Left hindlimb (tissue), 1 donor: ENCODE data around the gene CDC42SE2.
"Not testable (repeated sequence)": the region's sequence is repeated elsewhere in the genome, so short reads cannot be mapped to it uniquely, and the experiment has no call there.

Experiments
- DNase-seq: peaks from one replicate; pipeline ENCODE4 v3.0.0-alpha.2; 2018

Gene CDC42SE2

GRCh38 chr5:131324303-131324702 lies 60.5 kb downstream of the CDC42SE2 start:
- peak; percentile 45 for DNase-seq

- DNase-seq = no peak
Observed at GRCh38 chr5:131328536-131329285, 64.9 kb downstream of the CDC42SE2 start.

- DNase-seq = no peak
Observed at GRCh38 chr5:131329286-131329560, 65.4 kb downstream of the CDC42SE2 start.

- no peak for DNase-seq
Observed at GRCh38 chr5:131330031-131330430, 66.2 kb downstream of the CDC42SE2 start.

- not testable (repeated sequence) for DNase-seq
Observed at GRCh38 chr5:131335756-131336155, 71.9 kb downstream of the CDC42SE2 start.

- DNase-seq = not testable (repeated sequence)
Observed at GRCh38 chr5:131336801-131337200, 72.9 kb downstream of the CDC42SE2 start.

- not testable (repeated sequence) for DNase-seq
Observed at GRCh38 chr5:131337240-131338050, 73.6 kb downstream of the CDC42SE2 start.

GRCh38 chr5:131338051-131338453 lies 74.2 kb downstream of the CDC42SE2 start:
- no peak for DNase-seq

GRCh38 chr5:131344288-131344687 lies 80.4 kb downstream of the CDC42SE2 start:
- DNase-seq = not testable (repeated sequence)

- DNase-seq = not testable (repeated sequence)
Observed at GRCh38 chr5:131346204-131346603, 82.4 kb downstream of the CDC42SE2 start.

GRCh38 chr5:131353991-131354390 lies 90.1 kb downstream of the CDC42SE2 start:
- no peak for DNase-seq

GRCh38 chr5:131355971-131356528 lies 92.2 kb downstream of the CDC42SE2 start:
- no peak for DNase-seq

- DNase-seq = no peak
Observed at GRCh38 chr5:131356619-131357018, 92.8 kb downstream of the CDC42SE2 start.

- no peak for DNase-seq
Observed at GRCh38 chr5:131357739-131358561, 94.1 kb downstream of the CDC42SE2 start.

GRCh38 chr5:131361677-131362315 lies 97.9 kb downstream of the CDC42SE2 start:
- no peak for DNase-seq

- DNase-seq = no peak
Observed at GRCh38 chr5:131363811-131364506, 100.1 kb downstream of the CDC42SE2 start.

GRCh38 chr5:131364507-131365050 lies 100.7 kb downstream of the CDC42SE2 start:
- no peak for DNase-seq

GRCh38 chr5:131366428-131366827 lies 102.6 kb downstream of the CDC42SE2 start:
- no peak for DNase-seq

GRCh38 chr5:131367219-131367860 lies 103.5 kb downstream of the CDC42SE2 start:
- no peak for DNase-seq

GRCh38 chr5:131368866-131369265 lies 105.0 kb downstream of the CDC42SE2 start:
- no peak for DNase-seq

- DNase-seq = no peak
Observed at GRCh38 chr5:131369558-131369957, 105.7 kb downstream of the CDC42SE2 start.
